Left renal pelvis (tissue), 4 donors: ENCODE measurements around the gene ZNF24. TPM values are rescaled to one million over a fixed set of nuclear protein-coding genes. Genes with fewer than 3 reads are reported as not detected.
A peak's percentile ranks its signal among the peaks of the same experiment; 100 is the strongest.

Source experiments
- DNase-seq, 4 donors: peaks; one replicate each; pipeline ENCODE4 v3.0.0-alpha.2; 2013; ENCODE audit warnings: low read depth in 4 of 4, low spot score in 3 of 4
- polyA plus RNA-seq, 4 donors: library from polyadenylated mRNA; unstranded; fragments of 120-200 nt; gene quantifications; one replicate each; pipeline ENCODE4 v1.2.1, GENCODE V29; 2013; ENCODE audit not compliant: insufficient read length in 4 of 4

Gene ZNF24
- polyA plus RNA-seq, 4 donors, result 49.3 to 92.1 (median 72.7) TPM

DNA sequence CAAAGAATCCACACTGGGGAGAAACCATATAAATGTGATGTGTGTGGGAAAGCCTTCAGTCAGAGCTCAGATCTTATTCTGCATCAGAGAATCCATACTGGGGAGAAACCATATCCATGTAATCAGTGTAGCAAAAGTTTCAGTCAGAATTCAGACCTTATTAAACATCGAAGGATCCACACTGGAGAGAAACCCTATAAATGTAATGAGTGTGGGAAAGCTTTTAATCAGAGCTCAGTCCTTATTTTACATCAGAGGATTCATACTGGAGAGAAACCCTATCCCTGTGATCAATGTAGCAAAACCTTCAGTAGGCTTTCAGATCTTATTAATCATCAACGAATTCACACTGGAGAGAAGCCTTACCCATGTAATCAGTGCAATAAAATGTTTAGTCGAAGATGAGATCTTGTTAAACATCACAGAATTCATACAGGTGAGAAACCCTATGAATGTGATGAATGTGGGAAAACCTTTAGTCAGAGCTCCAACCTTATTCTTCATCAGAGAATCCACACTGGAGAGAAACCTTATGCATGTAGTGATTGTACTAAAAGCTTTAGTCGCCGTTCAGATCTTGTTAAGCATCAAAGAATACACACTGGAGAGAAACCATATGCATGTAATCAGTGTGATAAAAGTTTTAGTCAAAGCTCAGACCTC lies 37.5 kb downstream of the ZNF24 start:
- no peak for DNase-seq

DNA sequence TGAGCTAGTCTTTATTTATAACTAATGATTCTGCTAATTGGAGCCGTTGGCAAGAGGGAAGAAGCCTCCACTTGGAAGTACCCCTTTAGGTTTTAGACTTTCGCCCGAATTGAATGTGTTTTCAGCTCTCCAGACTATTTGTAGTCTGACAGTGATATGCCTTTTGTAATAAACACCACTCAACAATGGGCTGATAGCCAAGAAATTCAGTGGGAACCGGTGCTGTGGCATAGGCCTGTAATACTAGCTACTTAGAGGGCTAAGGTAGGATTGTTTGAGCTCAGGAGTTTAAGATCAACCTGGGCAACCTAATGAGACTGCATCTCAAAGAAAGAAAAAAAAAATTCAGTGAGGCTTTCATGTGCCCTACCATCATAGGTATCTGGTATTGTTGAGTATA lies 40.6 kb downstream of the ZNF24 start:
- DNase-seq, result no peak

- DNase-seq, result no peak
Measured at GRCh38 chr18:35296060-35296459, 48.2 kb downstream of the ZNF24 start.

GRCh38 chr18:35291166-35291565 lies 53.1 kb downstream of the ZNF24 start:
- no peak for DNase-seq

DNA sequence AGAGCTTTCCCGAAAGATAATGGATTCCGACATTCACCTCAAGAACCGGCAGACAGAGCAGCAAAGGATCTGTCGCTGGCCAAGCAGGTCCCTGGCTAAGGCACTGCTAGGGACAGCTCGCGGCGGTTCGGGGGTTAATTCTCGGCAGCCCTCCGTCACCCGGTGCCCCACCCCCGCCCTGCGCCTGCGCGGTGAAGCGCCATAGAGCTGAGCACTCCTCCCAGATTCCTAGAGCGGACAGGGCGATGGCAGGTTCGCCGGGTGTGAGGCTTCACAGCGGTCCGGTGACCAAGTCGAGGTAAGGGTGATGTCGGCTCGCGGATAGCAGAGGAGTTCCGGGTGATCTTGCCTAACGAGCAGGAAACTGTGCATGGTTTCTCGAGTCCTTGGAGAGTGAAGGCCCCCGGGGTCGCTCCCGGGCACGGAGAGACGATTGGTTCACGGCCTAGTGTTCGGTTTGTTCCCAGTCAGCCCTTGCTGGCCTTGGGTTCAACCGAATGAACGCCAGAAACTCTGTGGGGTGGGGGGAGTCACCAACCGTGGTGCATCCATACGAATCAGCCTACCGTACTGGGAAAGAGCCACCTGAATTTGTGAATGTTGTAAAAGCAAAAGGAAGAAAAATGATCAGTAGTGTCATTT lies 54.0 kb downstream of the ZNF24 start, which contains the start of gene ZSCAN30:
ZSCAN30 (minus strand) TSS at position 136 of the 642 bp plus-strand sequence. CDS start 25,877 bp downstream, outside the sequence.
- peak; percentile 88 to 93 (median 90) for DNase-seq

DNA sequence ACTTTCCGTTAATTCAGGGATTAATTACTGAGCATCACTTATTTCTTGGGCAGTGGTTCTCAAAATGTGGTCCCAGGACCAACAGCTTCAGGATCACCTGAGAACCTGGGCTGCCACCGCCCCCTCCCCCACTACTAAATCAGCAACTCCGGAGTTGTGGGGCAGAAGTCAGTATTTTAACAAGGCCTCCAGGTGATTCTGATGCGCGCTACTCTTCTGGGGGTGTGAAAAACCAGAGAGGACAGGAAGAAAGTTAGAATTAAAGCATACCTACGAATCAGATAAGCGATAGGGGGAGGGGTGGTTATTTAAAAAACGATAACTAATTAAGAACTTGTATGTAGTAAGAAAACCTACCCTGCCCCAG lies 54.5 kb downstream of the ZNF24 start:
- DNase-seq, result peak in 1 of 4 donors; percentile 27

DNA sequence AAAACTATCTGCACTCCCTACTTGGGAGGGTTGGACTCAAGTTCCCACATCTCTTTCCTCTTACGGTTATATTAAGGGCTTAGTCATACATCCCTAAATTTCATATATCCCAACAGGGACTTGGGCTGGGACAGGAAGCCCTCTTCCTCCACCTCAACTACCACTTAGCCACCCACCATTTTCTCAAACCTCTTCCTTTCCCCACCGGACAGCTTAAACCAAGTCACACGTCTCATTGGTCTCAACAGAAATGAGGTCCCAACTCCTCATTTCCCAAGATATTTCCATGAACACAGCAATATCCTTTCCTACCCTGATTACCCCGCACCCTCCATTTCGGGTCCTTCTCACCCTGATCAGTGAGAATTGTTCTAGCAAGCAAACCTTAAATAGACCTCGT lies 54.9 kb downstream of the ZNF24 start:
- DNase-seq, result peak in 1 of 4 donors; percentile 6

DNA sequence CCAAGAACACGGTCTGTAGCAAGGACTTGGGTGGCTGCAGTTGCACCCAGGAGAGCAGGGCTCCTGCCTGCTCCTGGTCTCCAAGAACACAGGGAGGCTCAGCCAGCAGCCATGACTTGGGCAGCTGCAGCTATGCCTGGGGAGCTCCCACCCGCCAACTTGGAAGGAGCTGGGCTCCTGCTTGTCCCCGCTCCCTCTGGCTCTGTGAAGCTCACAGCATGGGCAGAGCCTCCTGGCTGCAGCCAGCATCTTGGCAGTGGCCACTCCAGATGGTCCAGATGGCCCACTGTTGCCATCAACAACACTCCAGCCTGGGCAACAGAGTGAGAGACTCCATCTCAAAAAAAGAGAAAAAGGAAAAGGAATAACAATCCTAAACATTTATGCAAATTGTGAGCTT lies 59.4 kb downstream of the ZNF24 start:
- DNase-seq, result no peak

GRCh38 chr18:35283923-35284794 lies 60.1 kb downstream of the ZNF24 start:
- DNase-seq, result no peak

DNA sequence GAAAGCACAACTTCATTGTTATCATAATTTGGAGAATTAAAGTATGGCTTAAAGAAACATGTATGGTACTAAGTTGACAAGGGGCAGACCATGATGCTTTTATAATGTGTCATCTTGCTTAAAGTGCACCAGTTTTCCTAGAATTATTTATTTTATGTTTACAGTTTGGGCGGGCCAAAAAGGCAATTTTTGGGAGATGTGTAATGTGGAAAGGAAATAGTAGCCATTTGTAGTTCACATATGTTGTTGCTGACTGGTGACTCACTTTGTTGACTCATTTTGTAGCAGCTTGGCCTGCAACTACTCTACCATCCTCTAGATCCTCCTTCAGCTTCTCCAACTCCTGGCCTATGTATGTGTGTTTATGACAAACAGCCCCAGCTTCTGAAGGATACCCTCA lies 61.9 kb downstream of the ZNF24 start:
- no peak for DNase-seq

Other genes with a start within 250 kb of the ZNF24 start
- 10 to 100 TPM; 42.2 to 72.3 (median 57.5) TPM for gene ZNF397, start 103.4 kb downstream of the ZNF24 start, polyA plus RNA-seq
- gene ZSCAN30, start 54.2 kb downstream of the ZNF24 start, polyA plus RNA-seq, result 10 to 100 TPM; 28.3 to 53.9 (median 38.9) TPM
- gene ZNF396, start 32.9 kb upstream of the ZNF24 start, polyA plus RNA-seq, result 1 to 10 TPM; 1.8 to 6.4 (median 5.8) TPM
- gene INO80C, start 153.5 kb upstream of the ZNF24 start, polyA plus RNA-seq, result 10 to 100 TPM; 16.4 to 35.5 (median 26.0) TPM
- 10 to 100 TPM; 56.2 to 94.7 (median 76.1) TPM for gene GALNT1, start 237.3 kb upstream of the ZNF24 start, polyA plus RNA-seq